DND-41 (cell line): ENCODE results near the gene DOK6.

Experiments used
- ATAC-seq: fragments of 200-7000 bp; cut with Tn5 transposase; 3 replicates; pipeline ENCODE4 v1.9.1; 2021; ENCODE audit warnings: low read depth; ENCODE audit not compliant: insufficient read depth
- DNase-seq: peaks from one replicate; pipeline ENCODE4 v3.0.0-alpha.2; 2020
- H2AFZ ChIP-seq: 2 replicates; pipeline ENCODE4 v1.6.0; 2012; ENCODE audit warnings: low read depth, low read length
- H3K27ac ChIP-seq: 2 replicates; pipeline ENCODE4 v1.5.1; 2012; ENCODE audit warnings: low read length, inconsistent platforms
- H3K27me3 ChIP-seq: fragments of 200-600 bp; sonication (generic); 2 replicates; pipeline ENCODE4 v1.6.0; 2012; ENCODE audit warnings: low read length, mild to moderate bottlenecking, inconsistent platforms; ENCODE audit not compliant: insufficient read depth, poor library complexity
- H3K36me3 ChIP-seq: 2 replicates; pipeline ENCODE4 v1.5.1; 2012; ENCODE audit warnings: low read length, inconsistent platforms; ENCODE audit not compliant: insufficient read depth
- H3K4me1 ChIP-seq: 2 replicates; pipeline ENCODE4 v1.5.1; 2012; ENCODE audit warnings: mild to moderate bottlenecking, low read length; ENCODE audit not compliant: insufficient read depth
- H3K4me2 ChIP-seq: 2 replicates; pipeline ENCODE4 v1.6.0; 2012; ENCODE audit warnings: mild to moderate bottlenecking, moderate library complexity, low read length, inconsistent platforms; ENCODE audit not compliant: insufficient read depth
- H3K4me3 ChIP-seq, 2 experiments: fragments of 200-600 bp in 1 of 2; shearing (Covaris generic) in 1 of 2; 2 replicates each; pipeline ENCODE4 v1.5.1; 2012 to 2016; ENCODE audit warnings: inconsistent platforms in 2 of 2, low read length in 2 of 2, mild to moderate bottlenecking in 2 of 2, low read depth in 1 of 2, moderate library complexity in 1 of 2
- H3K79me2 ChIP-seq: 2 replicates; pipeline ENCODE4 v1.6.0; 2012; ENCODE audit warnings: low read length, inconsistent platforms; ENCODE audit not compliant: insufficient read depth
- H3K9ac ChIP-seq: 2 replicates; pipeline ENCODE4 v1.6.0; 2012; ENCODE audit warnings: low read depth, mild to moderate bottlenecking, inconsistent platforms, low read length, moderate library complexity
- H3K9me3 ChIP-seq: 2 replicates; pipeline ENCODE4 v1.5.1; 2012; ENCODE audit warnings: low read length, moderate library complexity, mild to moderate bottlenecking, inconsistent platforms; ENCODE audit not compliant: insufficient read depth, severe bottlenecking
- H4K20me1 ChIP-seq: 2 replicates; pipeline ENCODE4 v1.6.0; 2012; ENCODE audit warnings: low read length; ENCODE audit not compliant: insufficient read depth
- EZH2 ChIP-seq: IDR thresholded peaks from 3 replicates; pipeline ENCODE4 v1.6.1; 2012; ENCODE audit warnings: borderline replicate concordance, low read depth, mild to moderate bottlenecking, moderate library complexity, low read length, inconsistent platforms; ENCODE audit not compliant: severe bottlenecking
- TF ChIP-seq, protein P1 (sequence below): IDR thresholded peaks from 2 replicates; pipeline ENCODE4 v1.5.1; 2012; ENCODE audit warnings: borderline replicate concordance, low read length, moderate library complexity, mild to moderate bottlenecking; ENCODE audit not compliant: poor library complexity, severe bottlenecking; ENCODE audit errors: extremely low read depth

DOK6 gene

DNA sequence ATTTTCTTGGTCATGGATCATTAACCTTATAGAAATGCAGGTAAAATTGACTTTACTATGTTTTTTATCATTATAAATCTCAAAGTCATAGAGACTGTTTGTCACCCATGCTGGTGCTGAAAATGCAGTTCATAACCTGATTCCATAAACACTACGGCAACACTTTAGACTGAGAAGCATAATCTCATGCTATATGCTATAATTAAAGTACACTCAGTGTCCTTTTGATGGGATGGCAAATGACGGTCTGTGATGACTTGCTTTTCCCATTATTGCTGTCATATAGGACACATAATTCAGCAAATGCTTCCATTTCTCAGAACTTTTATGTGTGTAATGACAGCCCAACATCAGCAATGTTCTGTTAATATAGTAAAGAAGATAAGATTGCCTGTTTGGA lies 384.1 kb downstream of the DOK6 start:
- no peaks in the 10 kb centered on the region for H4K20me1 ChIP-seq
- no peak overlapping the region for H3K4me2 ChIP-seq
- H3K4me1 ChIP-seq, result no peaks in the 10 kb centered on the region
- H3K79me2 ChIP-seq, result no peaks in the 10 kb centered on the region
- no peaks in the 10 kb centered on the region for H3K36me3 ChIP-seq
- DNase-seq, result no peak
- no peak overlapping the region for H3K9ac ChIP-seq
- H3K27me3 ChIP-seq, result no peaks in the 10 kb centered on the region
- no peak overlapping the region for H2AFZ ChIP-seq
- no peak for ATAC-seq
- no peak overlapping the region for H3K27ac ChIP-seq
- H3K9me3 ChIP-seq, result no peaks in the 10 kb centered on the region
- H3K4me3 ChIP-seq, result no peak overlapping the region
- TF ChIP-seq, protein P1, sequence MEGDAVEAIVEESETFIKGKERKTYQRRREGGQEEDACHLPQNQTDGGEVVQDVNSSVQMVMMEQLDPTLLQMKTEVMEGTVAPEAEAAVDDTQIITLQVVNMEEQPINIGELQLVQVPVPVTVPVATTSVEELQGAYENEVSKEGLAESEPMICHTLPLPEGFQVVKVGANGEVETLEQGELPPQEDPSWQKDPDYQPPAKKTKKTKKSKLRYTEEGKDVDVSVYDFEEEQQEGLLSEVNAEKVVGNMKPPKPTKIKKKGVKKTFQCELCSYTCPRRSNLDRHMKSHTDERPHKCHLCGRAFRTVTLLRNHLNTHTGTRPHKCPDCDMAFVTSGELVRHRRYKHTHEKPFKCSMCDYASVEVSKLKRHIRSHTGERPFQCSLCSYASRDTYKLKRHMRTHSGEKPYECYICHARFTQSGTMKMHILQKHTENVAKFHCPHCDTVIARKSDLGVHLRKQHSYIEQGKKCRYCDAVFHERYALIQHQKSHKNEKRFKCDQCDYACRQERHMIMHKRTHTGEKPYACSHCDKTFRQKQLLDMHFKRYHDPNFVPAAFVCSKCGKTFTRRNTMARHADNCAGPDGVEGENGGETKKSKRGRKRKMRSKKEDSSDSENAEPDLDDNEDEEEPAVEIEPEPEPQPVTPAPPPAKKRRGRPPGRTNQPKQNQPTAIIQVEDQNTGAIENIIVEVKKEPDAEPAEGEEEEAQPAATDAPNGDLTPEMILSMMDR, result no peak
- TF ChIP-seq EZH2, result no peak

DNA sequence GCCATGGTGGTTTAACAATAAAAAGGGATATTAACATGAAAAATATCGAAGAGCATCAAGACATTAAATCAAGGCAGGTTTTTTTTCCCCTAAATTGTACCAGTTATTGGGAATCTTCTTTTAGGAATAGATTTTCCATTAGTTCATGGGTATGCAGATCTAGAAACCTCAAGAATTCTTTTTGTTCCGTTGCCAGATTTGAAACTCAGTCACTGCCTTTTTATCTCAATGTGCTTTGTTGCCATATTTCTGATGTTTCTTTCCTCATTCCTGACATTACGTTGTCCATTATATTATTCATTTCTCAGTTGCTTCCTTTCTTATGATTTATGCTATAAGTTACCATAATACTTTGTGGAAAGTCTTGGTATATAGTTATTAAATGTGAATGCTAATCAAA lies 384.8 kb downstream of the DOK6 start:
- Histone ChIP-seq H3K4me3 (no peak overlapping the region), H3K79me2 (no peaks in the 10 kb centered on the region), H3K4me1 (no peaks in the 10 kb centered on the region), H3K27me3 (no peaks in the 10 kb centered on the region), H3K9me3 (no peaks in the 10 kb centered on the region), H3K36me3 (no peaks in the 10 kb centered on the region), H4K20me1 (no peaks in the 10 kb centered on the region), H3K4me2 (no peak overlapping the region), H2AFZ (no peak overlapping the region), H3K27ac (no peak overlapping the region), H3K9ac (no peak overlapping the region)
- ATAC-seq (no peak), DNase-seq (no peak)
- TF ChIP-seq EZH2, result no peak
- TF ChIP-seq, protein P1, result no peak

GRCh38 chr18:69786427-69786826 lies 385.7 kb downstream of the DOK6 start:
- no peak overlapping the region for H3K4me3 ChIP-seq
- no peaks in the 10 kb centered on the region for H3K9me3 ChIP-seq
- H3K4me1 ChIP-seq, result no peaks in the 10 kb centered on the region
- H3K27ac ChIP-seq, result no peak overlapping the region
- no peaks in the 10 kb centered on the region for H3K79me2 ChIP-seq
- ATAC-seq, result no peak
- no peaks in the 10 kb centered on the region for H3K27me3 ChIP-seq
- no peak overlapping the region for H3K9ac ChIP-seq
- H4K20me1 ChIP-seq, result no peaks in the 10 kb centered on the region
- no peak for TF ChIP-seq EZH2
- TF ChIP-seq, protein P1, result no peak
- no peak overlapping the region for H3K4me2 ChIP-seq
- no peak overlapping the region for H2AFZ ChIP-seq
- no peaks in the 10 kb centered on the region for H3K36me3 ChIP-seq
- no peak for DNase-seq
